MCF 10A (cell line): ENCODE measurements around the gene RGS17. TPM values are rescaled to one million over a fixed set of nuclear protein-coding genes. Genes with fewer than 3 reads are reported as not detected.

Source experiments
- BruUV-seq: library from RNA; stranded (reverse); fragments of 400-500 nt; replicated peaks from 2 replicates; lab custom pipeline; 2021; lab: Mats Ljungman, UMichigan
- CTCF ChIA-PET: fragments of 300-600 bp; sonication (Branson Sonifier 250); formaldehyde crosslinking; extraction: SDS; loops from one replicate; lab custom pipeline; 2021; ENCODE audit warnings: antibody characterized with exemption, inconsistent platforms; lab: Yijun Ruan, JAX
- POLR2A ChIA-PET: fragments of 300-600, 350-650 bp; sonication (Branson Sonifier 250); formaldehyde crosslinking; extraction: SDS; loops from one replicate; lab custom pipeline; 2020; ENCODE audit warnings: antibody characterized with exemption, inconsistent platforms; lab: Yijun Ruan, JAX
- DNase-seq: peaks from one replicate; pipeline ENCODE4 v3.0.0-alpha.2; 2018; ENCODE audit not compliant: unreplicated experiment
- H3K27ac Mint-ChIP-seq: one replicate; pipeline ENCODE4 v1.8.0; 2022; ENCODE audit warnings: mild to moderate bottlenecking, low read depth, mixed read lengths; ENCODE audit not compliant: unreplicated experiment
- H3K27me3 Mint-ChIP-seq: one replicate; pipeline ENCODE4 v1.8.0; 2022; ENCODE audit warnings: mixed read lengths; ENCODE audit not compliant: insufficient read depth, unreplicated experiment
- H3K36me3 Mint-ChIP-seq: one replicate; pipeline ENCODE4 v1.8.0; 2022; ENCODE audit warnings: mild to moderate bottlenecking, moderate library complexity, mixed read lengths; ENCODE audit not compliant: insufficient read depth, unreplicated experiment
- H3K4me1 Mint-ChIP-seq: one replicate; pipeline ENCODE4 v1.8.0; 2022; ENCODE audit warnings: mixed read lengths; ENCODE audit not compliant: insufficient read depth, unreplicated experiment
- H3K4me3 Mint-ChIP-seq: one replicate; pipeline ENCODE4 v1.8.0; 2022; ENCODE audit warnings: mild to moderate bottlenecking, moderate library complexity, mixed read lengths; ENCODE audit not compliant: unreplicated experiment
- H3K9me3 Mint-ChIP-seq: one replicate; pipeline ENCODE4 v1.8.0; 2022; ENCODE audit warnings: mixed read lengths; ENCODE audit not compliant: unreplicated experiment
- CTCF ChIP-seq: fragments of 200-600 bp; IDR thresholded peaks from one replicate; pipeline ENCODE4 v1.8.0; 2022; ENCODE audit warnings: antibody characterized with exemption, mild to moderate bottlenecking; ENCODE audit not compliant: unreplicated experiment
- intact Hi-C: fragments of 100-400 bp; cut with micrococcal nuclease; formaldehyde crosslinking; loops from 2 replicates; pipeline ENCODE4 v1.14.1; 2022
- total RNA-seq: library from RNA; stranded (reverse); gene quantifications from 2 replicates; pipeline ENCODE4 v1.2.3, GENCODE V29; 2022

RGS17 gene
- total RNA-seq, 1 experiment from 2014 or later, result 2.5 TPM

- no peak overlapping the region for H3K4me3 Mint-ChIP-seq
- intact Hi-C loops, result no loop called here
- no peaks in the 10 kb centered on the region for H3K9me3 Mint-ChIP-seq
- no peak for DNase-seq
- POLR2A ChIA-PET, result no interaction called here
- H3K27me3 Mint-ChIP-seq, result peaks cover 21% of the 10 kb centered on the region
- no peak for TF ChIP-seq CTCF
- CTCF ChIA-PET, result interaction anchor here (1.3 to 4.7 kb wide), 5 partner anchors 9 to 93 kb away, joined by 4 to 55 read pairs (median 9); no protein-coding TSS in a partner anchor
- H3K36me3 Mint-ChIP-seq, result no peaks in the 10 kb centered on the region
- no peak overlapping the region for H3K27ac Mint-ChIP-seq
- no TSS peak for BruUV-seq
- no peaks in the 10 kb centered on the region for H3K4me1 Mint-ChIP-seq
Observed at GRCh38 chr6:152957796-152958195, 173.3 kb downstream of the RGS17 start.

Other genes with a start within 250 kb of the RGS17 start
- gene FBXO5, start 148.2 kb downstream of the RGS17 start, total RNA-seq, result 9.5 and 16.4 TPM in 2 replicates
- 25.5 and 30.9 TPM in 2 replicates for gene MTRF1L, start 128.6 kb downstream of the RGS17 start, total RNA-seq